ENCODE data around the gene GARS1.

DNA sequence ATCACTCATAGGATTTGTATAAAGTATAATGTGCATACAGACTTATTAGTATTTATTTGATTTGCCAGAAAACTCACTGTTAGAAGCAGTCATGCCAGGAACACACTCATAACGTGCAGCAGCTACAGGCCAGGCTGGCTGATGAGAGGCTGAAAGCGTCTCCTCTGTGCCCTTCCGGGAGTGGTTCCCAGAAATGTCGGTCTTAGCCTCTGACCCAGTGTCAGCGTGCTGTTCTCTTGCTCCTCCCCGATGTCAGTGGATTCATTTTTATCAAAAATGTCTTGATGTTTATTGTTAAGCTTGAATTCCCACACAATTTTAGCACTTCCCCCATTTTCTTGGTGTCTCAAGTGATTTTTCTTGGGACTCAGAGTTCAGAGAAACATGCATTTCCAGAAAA, 33.3 kb upstream of the GARS1 start:
- TF ChIP-seq CTCF (conservative IDR thresholded peaks at IDR 0.05) (no peak), EZH2 (IDR thresholded peaks at IDR 0.05; ENCODE audit: low read depth) (no peak)
